ENCODE data around the gene CDH4. TPM values are rescaled to one million over a fixed set of nuclear protein-coding genes. Genes with fewer than 3 reads are reported as not detected.

Gene CDH4
- total RNA-seq, 6 experiments from 2014 or later: 5.8 to 12.8 (median 10.9) TPM

DNA sequence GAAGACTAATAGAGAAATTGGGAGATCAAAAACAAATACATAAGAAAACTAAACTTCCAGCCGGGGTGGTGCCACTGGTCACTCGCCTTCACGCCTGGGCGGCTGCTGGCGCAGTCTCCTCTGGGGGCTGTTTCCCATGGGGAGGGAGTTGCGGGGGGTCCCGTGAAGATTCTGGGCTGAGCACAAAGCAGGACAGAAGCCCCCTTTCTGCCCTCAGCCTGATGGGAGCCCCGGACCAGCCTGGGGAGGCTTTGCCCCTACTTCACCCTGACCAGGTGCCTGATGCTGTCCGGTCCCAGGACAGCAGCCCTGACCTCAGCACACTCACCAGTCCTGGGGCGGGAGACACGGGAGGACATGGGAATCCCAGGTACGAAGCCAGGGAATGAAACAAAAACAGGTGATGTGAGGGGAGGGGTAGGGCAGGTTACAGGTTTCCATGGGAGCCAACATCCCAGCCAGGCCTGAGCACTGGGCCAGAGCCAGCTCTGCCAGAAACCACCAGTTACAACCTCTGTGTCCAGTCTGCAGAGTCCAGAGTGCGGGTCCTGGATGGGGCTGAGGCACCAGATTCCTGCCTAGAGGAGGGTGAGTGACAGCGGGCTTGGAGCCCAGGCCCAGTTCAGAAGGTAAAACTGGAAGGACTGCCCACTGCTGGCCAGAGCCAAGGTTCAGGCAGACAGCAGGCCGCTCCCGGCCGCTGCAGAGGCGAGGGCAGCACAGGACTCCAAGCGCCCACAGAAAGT is 487.2 kb downstream of the CDH4 start:
- H3K36me3 Mint-ChIP-seq (ENCODE audit: low read depth): no peaks in the 10 kb centered on the region; the same call in 1 of the 2 replicates

DNA sequence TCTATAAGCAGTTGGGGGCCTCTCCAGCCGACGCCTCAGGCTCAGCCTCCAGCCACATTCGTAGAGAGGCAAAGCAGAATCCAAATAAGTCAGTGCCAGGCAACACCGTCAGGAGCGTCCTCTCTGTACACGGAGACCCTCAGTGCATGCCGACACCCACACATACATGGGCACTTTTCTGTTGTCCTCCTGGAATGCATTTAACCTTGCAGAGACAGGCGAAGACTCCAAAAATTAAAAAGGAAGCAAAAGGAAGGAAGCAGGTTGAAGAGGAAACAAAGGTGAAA is 487.7 kb downstream of the CDH4 start:
- no peak overlapping the region for H3K4me3 Mint-ChIP-seq
- H3K9me3 Mint-ChIP-seq: peaks cover 10% of the 10 kb centered on the region; the same call in 1 of the 2 replicates
- no peak overlapping the region for H3K27ac Mint-ChIP-seq
- H3K36me3 Mint-ChIP-seq (ENCODE audit: low read depth): no peaks in the 10 kb centered on the region; the same call in 1 of the 2 replicates
- peaks cover 3% of the 10 kb centered on the region for H3K27me3 Mint-ChIP-seq (ENCODE audit: insufficient read depth)
- TF ChIP-seq, protein P1, sequence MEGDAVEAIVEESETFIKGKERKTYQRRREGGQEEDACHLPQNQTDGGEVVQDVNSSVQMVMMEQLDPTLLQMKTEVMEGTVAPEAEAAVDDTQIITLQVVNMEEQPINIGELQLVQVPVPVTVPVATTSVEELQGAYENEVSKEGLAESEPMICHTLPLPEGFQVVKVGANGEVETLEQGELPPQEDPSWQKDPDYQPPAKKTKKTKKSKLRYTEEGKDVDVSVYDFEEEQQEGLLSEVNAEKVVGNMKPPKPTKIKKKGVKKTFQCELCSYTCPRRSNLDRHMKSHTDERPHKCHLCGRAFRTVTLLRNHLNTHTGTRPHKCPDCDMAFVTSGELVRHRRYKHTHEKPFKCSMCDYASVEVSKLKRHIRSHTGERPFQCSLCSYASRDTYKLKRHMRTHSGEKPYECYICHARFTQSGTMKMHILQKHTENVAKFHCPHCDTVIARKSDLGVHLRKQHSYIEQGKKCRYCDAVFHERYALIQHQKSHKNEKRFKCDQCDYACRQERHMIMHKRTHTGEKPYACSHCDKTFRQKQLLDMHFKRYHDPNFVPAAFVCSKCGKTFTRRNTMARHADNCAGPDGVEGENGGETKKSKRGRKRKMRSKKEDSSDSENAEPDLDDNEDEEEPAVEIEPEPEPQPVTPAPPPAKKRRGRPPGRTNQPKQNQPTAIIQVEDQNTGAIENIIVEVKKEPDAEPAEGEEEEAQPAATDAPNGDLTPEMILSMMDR (IDR thresholded peaks at IDR 0.05): no peak
- no peaks in the 10 kb centered on the region for H3K4me1 Mint-ChIP-seq (ENCODE audit: low read depth)
- no peak for DNase-seq

More for the DNA sequence above, 487.2 kb downstream of the CDH4 start:
- Mint-ChIP-seq H3K4me1 (ENCODE audit: low read depth) (no peaks in the 10 kb centered on the region), H3K9me3 (peaks cover 10% of the 10 kb centered on the region; the same call in 1 of the 2 replicates), H3K4me3 (no peak overlapping the region), H3K27me3 (ENCODE audit: insufficient read depth) (peaks cover 3% of the 10 kb centered on the region), H3K27ac (no peak overlapping the region)
- TF ChIP-seq, protein P1 (IDR thresholded peaks at IDR 0.05): no peak
- DNase-seq: no peak

DNA sequence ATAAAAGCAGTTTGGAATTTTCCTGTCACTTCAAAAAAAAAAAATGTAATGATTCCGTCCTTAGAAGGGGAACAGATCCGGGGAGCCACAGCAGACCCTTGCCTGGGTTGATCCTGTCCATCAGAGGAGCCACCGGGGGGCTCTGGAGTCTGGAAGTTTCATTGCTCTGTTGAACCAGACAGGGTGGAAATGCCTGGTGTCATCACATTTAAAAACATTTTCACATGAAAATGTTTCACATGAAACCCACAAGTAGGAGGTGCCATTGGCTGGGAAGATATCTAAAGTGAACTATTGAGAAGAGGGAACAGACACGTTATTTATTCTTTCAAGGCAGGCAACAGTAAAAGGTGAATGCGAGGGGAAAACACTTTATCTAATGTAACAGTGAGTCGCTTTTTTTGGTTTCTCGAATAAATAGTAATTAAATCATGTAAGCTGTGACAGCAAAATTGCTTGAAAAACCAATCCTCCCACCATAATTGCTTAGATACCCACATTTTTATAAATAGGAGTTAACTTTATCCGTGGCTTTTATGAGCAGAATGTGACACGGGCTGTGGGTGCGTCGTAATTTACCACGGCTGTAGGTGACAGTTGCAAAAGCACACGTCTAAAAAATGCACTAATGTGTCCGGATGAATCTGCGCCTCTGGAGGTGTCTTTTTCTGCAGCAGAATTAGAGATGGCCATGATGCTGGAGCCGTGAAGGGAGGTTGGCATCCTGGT is 490.2 kb downstream of the CDH4 start:
- Mint-ChIP-seq H3K9me3 (peaks cover 15% of the 10 kb centered on the region; the same call in 1 of the 2 replicates), H3K27ac (no peak overlapping the region), H3K36me3 (ENCODE audit: low read depth) (peaks cover 8% of the 10 kb centered on the region; the same call in 1 of the 2 replicates), H3K27me3 (ENCODE audit: insufficient read depth) (peaks cover 3% of the 10 kb centered on the region), H3K4me1 (ENCODE audit: low read depth) (0 out of 2 replicates have a peak, but pooled peaks cover 5% of the 10 kb centered on the region), H3K4me3 (no peak overlapping the region)
- TF ChIP-seq, protein P1 (IDR thresholded peaks at IDR 0.05): no peak
- no peak for DNase-seq

DNA sequence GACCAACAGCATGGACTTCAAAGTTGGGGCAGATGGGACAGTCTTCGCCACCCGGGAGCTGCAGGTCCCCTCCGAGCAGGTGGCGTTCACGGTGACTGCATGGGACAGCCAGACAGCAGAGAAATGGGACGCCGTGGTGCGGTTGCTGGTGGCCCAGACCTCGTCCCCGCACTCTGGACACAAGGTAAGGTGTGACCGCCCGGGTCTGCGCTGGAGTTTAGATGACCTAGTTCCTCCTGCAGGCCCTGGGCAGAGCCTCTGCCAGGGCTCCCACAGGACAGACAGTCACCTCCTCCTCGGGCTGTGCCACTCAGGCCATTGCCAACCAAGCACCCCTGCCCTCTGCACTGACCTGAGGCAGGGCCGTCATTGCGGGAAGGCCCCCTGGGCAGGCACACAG is 491.5 kb downstream of the CDH4 start:
- peaks cover 11% of the 10 kb centered on the region for H3K4me1 Mint-ChIP-seq (ENCODE audit: low read depth)
- peaks cover 8% of the 10 kb centered on the region; the same call in 1 of the 2 replicates for H3K36me3 Mint-ChIP-seq (ENCODE audit: low read depth)
- H3K27me3 Mint-ChIP-seq (ENCODE audit: insufficient read depth): peaks cover 3% of the 10 kb centered on the region
- DNase-seq: no peak
- H3K4me3 Mint-ChIP-seq: no peak overlapping the region
- peaks cover 15% of the 10 kb centered on the region; the same call in 1 of the 2 replicates for H3K9me3 Mint-ChIP-seq
- TF ChIP-seq, protein P1 (IDR thresholded peaks at IDR 0.05): no peak
- no peak overlapping the region for H3K27ac Mint-ChIP-seq

DNA sequence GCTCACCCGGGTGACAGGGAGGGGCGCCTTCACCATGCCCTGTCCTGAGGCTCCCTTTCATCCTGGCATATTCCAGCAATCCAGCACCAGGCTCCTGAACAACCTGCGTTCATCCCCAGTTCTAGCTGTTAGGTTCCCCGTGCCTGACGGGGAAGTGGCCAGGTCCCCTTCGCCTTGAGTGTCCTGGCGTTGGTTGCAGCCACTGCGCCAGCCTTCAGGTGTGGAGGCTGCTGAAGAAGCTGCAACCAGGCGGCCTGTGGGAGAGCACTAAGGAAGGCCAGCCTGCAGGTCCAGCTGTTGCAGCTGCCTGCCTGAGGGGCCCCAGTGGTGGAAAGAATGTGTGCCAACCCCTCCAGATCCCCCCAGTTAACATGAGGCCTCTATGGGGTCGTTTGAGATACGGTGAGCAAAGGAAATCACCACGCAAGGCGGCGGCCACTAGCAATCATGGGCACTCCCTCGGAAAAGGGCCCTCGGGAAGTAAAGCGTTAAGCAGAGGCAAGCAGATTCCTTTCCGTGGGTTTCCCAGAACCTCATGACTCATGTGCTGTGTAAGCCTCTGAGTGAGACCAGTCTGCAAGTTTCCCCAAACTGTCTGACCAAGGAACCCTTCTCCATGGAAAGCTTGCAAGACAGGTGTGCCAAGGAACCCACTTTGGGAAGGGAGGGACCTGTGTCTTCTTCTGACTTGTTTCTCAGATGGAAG is 492.8 kb downstream of the CDH4 start:
- no peak overlapping the region for H3K4me3 Mint-ChIP-seq
- no peak for DNase-seq
- no peak overlapping the region for H3K27ac Mint-ChIP-seq
- peaks cover 8% of the 10 kb centered on the region; the same call in 1 of the 2 replicates for H3K36me3 Mint-ChIP-seq (ENCODE audit: low read depth)
- peaks cover 12% of the 10 kb centered on the region for H3K4me1 Mint-ChIP-seq (ENCODE audit: low read depth)
- TF ChIP-seq, protein P1 (IDR thresholded peaks at IDR 0.05): no peak
- peaks cover 15% of the 10 kb centered on the region; the same call in 1 of the 2 replicates for H3K9me3 Mint-ChIP-seq
- H3K27me3 Mint-ChIP-seq (ENCODE audit: insufficient read depth): peaks cover 3% of the 10 kb centered on the region
